ENCODE results near the gene MYO9B.
"Not testable (repeated sequence)": the region's sequence is repeated elsewhere in the genome, so short reads cannot be mapped to it uniquely, and the experiment has no call there.

MYO9B gene

DNA sequence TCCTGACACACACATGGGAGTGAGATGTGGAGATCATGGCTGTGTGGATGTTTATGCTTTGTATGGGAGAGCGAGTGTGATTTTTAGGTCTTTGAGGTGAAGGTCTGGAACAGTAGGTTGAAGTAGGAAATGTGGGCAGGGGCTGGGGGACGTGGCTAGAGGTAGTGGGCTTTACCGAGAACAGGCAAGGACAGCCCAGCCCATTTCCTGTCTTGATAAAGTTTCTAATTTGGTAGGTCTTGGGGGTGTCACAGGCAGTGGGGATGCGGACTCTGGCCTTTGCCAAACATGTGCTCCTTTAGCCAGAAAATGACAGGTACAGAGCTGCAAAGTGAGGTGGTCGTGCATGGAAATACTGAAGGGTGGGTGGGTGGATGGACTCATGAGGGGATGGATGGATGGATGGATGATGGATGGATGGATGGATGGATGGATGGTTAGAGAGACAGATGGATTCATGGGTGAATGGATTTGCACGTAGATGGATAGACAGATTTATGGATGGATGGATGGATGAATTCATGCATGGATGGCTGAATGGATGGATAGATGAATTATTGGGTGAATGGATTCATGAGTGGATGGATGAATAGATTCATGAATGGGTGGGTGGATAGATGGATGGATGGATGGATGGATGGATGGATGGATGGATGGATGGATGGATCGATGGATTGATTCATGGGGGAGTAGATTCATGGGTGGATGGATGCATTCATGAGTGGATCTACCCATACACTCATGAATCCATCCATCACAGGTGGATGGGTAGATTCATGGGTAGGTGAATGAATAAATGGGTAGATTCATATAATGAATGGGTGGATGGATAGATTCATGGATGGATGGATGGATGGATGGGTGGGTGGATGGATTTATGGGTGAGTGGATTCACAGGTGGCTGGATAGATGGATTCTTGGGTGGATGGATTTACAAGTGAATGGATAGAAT, 70.2 kb downstream of the MYO9B start:
- DNase-seq (ENCODE audit: low spot score) = no peak

- DNase-seq (ENCODE audit: low spot score) = no peak
Measured at GRCh38 chr19:17148130-17148529, 72.6 kb downstream of the MYO9B start.

GRCh38 chr19:17149393-17150135, 74.0 kb downstream of the MYO9B start:
- DNase-seq (ENCODE audit: low spot score) = no peak

DNA sequence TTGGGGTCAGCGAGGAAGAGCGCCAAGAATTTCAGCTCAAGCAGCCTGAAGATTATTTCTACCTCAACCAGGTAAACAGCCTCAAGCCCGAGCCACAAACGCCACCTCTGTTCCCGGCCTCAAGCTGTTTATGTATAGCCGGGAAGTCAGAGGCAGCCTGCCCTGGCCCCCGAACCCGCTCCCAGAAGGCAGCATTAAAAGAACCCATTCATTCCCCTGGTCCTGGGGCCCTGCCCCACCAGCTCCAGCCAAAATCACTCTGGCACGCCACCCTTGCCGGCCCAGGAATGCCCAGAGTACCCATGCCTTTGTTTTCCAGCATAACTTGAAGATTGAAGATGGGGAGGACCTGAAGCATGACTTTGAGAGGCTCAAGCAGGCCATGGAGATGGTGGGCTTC, 78.4 kb downstream of the MYO9B start:
- DNase-seq (ENCODE audit: low spot score) = no peak

DNA sequence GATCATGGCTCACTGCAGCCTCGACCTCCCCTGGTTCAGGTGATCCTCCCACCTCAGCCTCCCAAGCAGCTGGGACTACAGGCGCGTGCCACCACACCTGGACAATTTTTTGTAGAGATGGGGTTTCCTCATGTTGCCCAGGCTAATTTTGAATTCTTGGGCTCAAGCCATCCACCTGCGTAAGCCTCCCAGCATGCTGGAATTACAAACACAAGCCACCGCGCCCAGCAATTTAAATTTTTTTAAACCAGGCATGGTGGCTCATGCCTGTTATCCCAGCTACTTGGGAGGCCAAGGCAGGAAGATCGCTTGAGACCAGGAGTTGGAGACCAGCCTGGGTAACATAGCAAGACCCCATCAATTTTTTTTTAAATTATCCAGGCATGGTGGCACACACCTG, 79.7 kb downstream of the MYO9B start:
- no peak for DNase-seq (ENCODE audit: low spot score)

GRCh38 chr19:17156296-17156946, 80.8 kb downstream of the MYO9B start:
- no peak for DNase-seq (ENCODE audit: low spot score)

GRCh38 chr19:17156947-17157302, 81.3 kb downstream of the MYO9B start:
- DNase-seq (ENCODE audit: low spot score) = no peak

DNA sequence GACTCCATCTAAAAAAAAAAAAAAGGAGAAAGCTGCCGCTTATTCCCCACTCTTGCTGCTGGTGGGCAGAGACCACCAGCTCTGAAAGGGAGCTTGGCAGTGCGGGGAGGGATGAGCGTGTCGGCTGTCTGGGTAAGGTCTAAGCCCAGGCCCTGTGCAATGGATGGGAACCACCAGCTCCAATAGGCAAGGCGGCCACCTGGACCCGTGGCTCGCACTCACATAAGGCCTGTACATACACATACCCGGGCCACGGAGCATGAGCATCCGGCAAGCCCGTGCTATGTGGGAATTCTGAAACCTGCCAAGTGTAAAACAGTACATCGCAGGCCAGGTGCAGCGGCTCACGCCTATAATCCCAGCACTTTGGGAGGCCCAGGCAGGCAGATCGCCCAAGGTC, 83.0 kb downstream of the MYO9B start:
- no peak for DNase-seq (ENCODE audit: low spot score)

DNA sequence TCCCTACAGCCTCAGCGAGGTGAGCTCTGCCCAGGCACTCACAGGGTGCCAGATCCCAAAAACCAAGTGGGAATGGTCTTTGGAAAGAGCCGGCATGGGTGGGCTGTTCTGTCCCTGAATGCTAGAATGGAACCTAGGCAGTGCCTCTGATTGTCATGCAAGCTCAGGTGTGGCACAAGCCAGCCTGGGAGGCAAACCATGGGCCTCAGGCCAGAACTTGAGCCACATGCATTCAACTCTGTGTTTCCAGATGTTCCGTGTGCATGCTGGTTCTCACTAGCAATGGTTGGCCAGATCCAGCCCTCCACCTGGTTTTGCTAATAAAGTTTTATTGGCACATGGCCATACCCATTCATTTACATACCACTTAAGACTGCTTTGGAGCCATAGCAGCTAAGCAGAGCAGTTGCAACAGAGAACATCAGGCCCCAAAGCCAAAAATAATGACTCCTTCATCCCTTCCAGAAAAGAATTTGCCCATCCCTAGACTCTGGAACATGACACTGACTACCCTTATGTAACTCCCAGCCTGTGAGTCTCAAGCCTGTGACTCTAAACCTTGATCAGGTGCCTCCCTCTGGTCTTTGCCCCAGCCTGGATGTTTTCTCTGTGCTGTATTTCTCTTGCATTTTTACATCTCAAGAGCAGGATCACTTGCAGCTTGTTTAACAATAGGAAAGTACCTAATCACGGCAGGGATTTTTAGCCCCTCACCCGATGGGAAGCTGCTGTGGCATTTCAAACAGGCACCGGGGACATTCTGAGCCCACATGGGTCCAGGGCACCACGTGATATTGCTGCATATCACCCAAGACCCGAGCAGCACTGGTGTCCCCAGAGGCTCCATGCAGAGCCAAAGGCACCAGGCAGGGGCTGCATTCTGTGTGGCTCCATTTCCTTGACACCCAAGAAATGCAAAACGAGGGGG, 84.2 kb downstream of the MYO9B start:
- DNase-seq (ENCODE audit: low spot score) = no peak

GRCh38 chr19:17160908-17161307, 85.3 kb downstream of the MYO9B start:
- DNase-seq (ENCODE audit: low spot score) = no peak

DNA sequence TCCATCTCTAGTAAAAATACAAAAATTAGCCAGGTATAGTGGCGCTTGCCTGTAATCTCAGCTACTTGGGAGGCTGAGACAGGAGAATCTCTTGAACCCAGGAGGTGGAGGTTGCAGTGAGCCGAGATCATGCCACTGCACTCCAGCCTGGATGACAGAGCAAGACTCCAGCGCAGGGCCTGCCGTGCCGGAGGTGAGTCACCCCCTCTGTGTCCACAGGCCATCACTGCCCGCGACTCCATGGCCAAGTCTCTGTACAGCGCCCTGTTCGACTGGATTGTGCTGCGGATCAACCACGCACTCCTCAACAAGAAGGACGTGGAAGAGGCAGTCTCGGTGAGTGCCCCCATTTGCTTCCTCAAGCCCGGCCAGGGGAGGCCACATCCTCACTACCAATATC, 86.6 kb downstream of the MYO9B start:
- DNase-seq (ENCODE audit: low spot score) = not testable (repeated sequence)

GRCh38 chr19:17162580-17162979, 87.0 kb downstream of the MYO9B start:
- no peak for DNase-seq (ENCODE audit: low spot score)

DNA sequence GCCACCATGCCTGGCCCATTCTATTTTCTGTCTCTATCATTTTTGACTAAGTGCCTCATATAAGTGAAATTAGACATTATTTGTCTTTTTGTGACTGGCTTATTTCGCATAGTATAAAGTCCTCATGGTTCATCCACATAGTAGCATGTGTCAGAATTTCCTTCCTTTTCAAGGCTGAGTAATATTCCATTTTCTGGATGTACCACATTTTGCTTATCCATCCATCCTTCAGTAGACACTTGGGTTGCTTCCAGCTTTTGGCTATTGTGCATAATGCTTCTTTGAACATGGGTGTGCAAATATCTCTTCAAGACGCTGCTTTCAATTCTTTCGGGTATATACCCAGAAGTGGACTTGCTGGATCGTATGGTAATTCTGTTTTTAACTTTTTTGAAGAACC, 88.1 kb downstream of the MYO9B start:
- no peak for DNase-seq (ENCODE audit: low spot score)

- DNase-seq (ENCODE audit: low spot score) = no peak
Measured at GRCh38 chr19:17164639-17165038, 89.1 kb downstream of the MYO9B start.

DNA sequence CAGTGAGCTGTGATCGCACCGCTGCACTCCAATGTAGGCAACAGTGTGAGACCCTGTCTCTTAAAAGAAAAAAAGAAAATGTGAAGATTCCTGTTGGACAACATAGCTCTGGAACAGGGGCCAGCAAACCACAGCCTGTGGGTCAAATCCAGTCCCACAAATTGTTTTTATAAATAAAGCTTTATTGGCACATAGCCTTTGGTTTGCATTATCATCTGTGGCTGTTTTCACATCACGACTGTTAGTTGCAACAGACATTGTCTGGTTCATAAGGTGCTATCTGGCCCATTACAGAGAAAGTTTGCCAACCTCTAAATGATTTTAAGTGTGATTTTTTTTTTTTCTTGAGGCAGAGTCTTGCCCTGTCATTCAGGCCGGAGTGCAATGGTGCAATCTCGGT, 90.1 kb downstream of the MYO9B start:
- DNase-seq (ENCODE audit: low spot score) = no peak

DNA sequence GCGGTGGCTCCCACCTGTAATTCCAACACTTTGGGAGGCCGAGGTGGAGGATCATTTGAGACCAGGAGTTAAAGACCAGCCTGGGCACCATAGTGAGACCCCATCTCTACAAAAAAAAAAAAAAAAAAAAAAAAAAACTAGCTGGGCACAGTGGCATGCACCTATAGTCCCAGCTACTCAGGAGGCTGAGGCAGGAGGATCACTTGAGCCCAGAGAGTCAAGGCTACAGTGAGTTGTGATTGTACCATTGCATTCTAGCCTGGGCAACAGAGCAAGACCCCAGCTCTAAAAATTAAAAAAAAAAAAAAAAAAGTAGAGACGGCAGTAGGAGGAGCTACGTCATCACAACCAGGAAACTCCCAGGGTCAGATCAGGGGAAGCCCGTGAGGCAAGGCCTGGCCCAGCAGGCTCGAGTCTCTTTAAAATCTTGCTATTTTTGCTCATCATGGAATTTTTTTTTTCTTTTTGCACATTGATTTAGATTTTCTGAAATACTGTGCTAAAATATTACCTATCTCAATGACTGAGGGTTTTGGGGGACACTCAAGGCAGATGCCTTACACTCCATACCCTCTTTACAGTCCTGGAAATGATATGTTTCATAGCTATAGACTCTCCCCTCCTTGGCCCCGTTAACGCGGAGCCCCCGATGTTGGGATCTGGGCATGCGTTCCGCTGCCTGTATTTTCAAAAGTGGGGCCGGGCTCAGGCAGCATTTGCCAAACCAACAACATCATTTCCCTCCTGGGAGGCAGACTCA, 95.1 kb downstream of the MYO9B start:
- DNase-seq (ENCODE audit: low spot score) = no peak

- no peak for DNase-seq (ENCODE audit: low spot score)
Measured at GRCh38 chr19:17171874-17172273, 96.3 kb downstream of the MYO9B start.

- DNase-seq (ENCODE audit: low spot score) = no peak
Measured at GRCh38 chr19:17172624-17173345, 97.2 kb downstream of the MYO9B start.

DNA sequence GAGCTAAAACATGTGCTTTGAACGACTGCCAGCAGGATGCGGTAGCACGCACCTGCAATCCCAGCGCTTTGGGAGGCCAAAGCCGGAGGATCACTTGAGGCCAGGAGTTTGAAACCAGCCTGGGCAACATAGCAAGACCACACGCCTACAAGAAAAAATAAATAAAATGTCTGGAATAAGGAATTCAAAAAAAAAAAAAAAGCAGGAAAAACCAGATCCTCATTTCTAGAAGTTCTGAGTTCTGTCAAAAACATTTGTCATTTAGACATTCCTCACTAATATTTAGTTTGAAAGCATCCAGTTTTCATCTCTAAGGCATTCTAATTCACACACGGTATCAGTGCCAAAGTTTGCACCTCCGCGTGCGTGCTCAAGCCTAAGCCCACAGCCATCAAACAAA, 102.7 kb downstream of the MYO9B start:
- no peak for DNase-seq (ENCODE audit: low spot score)

DNA sequence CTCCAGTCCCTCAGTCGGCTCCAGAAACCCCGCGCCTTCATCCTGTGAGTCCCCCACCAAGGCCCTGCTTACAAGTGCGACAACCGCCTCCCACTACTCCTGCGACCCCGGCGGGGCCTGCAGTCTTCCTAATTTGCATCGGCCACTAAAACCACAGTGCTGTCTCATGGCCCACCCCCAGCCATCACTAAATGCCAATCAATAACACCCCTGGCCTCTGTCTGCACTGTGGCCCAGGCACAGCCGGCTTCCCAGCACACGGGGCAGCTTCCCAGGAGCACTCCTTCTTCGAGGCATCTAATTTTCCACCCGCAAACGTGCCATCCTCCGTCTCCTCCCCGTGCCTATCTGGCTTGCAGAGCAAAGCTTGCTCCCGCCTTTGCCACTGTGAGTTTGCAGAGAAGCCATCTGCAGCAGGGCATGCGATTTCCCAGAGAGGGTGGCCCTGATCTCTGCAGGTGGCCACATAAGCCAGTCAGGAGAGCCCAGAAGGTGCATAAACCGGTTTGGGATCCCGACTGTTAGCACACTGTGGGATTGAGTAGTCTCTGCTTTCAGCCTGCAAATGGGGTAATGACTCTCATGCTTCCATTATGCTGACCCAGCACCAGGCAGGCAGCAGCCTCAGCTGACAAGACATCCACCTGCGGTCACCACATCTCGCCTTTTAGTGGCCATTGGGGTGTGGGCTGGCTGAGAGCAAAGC, 105.6 kb downstream of the MYO9B start:
- DNase-seq (ENCODE audit: low spot score) = no peak
